ENCODE results near the gene MYO5B. TPM values are rescaled to one million over a fixed set of nuclear protein-coding genes. Genes with fewer than 3 reads are reported as not detected.

The MYO5B gene
- total RNA-seq, 8 experiments from 2014 or later = 0.61 to 5.9 (median 1.1) TPM

- no peak overlapping the region for H3K4me3 ChIP-seq
- peak in 1 of 8 experiments; percentile 35 for ATAC-seq (replicated peaks in 6 of 8)
- in situ Hi-C loops (cut with MboI; ENCODE audit: low pct_unique_long_range_greater_than_20kb in 2 of 9, low sequenced_read_pairs in 9 of 9, unreplicated experiment in 9 of 9) = no loop called here
- no peaks in the 10 kb centered on the region for H3K4me1 ChIP-seq (replicated peaks in 1 of 2)
- no peak overlapping the region for H3K27ac ChIP-seq
- 0 to 100% (median 54%) methylated on average over 1 to 2 of the region's 2 CpGs; no CpG with 5 or more reads in 2 of the 10 experiments for WGBS, 10 experiments
Observed at GRCh38 chr18:50181590-50181989, 13.4 kb downstream of the MYO5B start.

GRCh38 chr18:50179465-50179864 is 15.5 kb downstream of the MYO5B start:
- Histone ChIP-seq H3K27ac (no peak overlapping the region), H3K4me3 (no peak overlapping the region), H3K4me1 (replicated peaks in 1 of 2) (no peaks in the 10 kb centered on the region)
- WGBS, 10 experiments = 0 to 92% (median 65%) methylated on average over 1 to 2 of the region's 2 CpGs; no CpG with 5 or more reads in 6 of the 10 experiments
- in situ Hi-C loops (cut with MboI; ENCODE audit: low pct_unique_long_range_greater_than_20kb in 2 of 9, low sequenced_read_pairs in 9 of 9, unreplicated experiment in 9 of 9) = no loop called here
- ATAC-seq (replicated peaks in 6 of 8) = no peak

- H3K4me1 ChIP-seq (replicated peaks in 1 of 2) = no peaks in the 10 kb centered on the region
- WGBS, 10 experiments = 20 to 67% (median 43%) methylated on average over 1 to 3 of the region's 3 CpGs
- H3K27ac ChIP-seq = no peak overlapping the region
- in situ Hi-C loops (cut with MboI; ENCODE audit: low pct_unique_long_range_greater_than_20kb in 2 of 9, low sequenced_read_pairs in 9 of 9, unreplicated experiment in 9 of 9) = no loop called here
- ATAC-seq (replicated peaks in 6 of 8) = no peak
- no peak overlapping the region for H3K4me3 ChIP-seq
Observed at GRCh38 chr18:50177294-50177992, 17.5 kb downstream of the MYO5B start.

DNA sequence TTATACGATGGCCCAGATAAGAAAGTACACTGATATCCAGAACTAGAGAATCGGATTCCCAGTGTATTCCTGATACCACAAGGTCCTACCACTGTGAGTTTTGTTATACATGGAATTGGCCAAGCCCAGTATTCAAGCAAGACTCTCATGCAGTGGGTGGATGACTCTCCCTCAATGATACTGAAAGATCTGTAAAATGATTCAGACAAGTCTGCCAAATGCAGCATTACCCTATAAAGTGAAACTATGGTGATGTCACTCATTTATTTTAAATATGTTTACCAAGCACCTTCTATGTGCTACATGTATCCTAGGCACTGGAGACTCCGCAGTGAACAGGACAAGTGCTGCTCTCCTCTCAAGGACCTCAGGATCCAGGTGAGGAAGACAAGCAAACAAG is 22.6 kb downstream of the MYO5B start:
- Histone ChIP-seq H3K4me1 (replicated peaks in 1 of 2) (no peaks in the 10 kb centered on the region), H3K27ac (no peak overlapping the region), H3K4me3 (no peak overlapping the region)
- in situ Hi-C loops (cut with MboI; ENCODE audit: low pct_unique_long_range_greater_than_20kb in 2 of 9, low sequenced_read_pairs in 9 of 9, unreplicated experiment in 9 of 9) = no loop called here
- peak in 1 of 8 experiments; percentile 39 for ATAC-seq (replicated peaks in 6 of 8)
- 0 to 100% (median 77%) methylated on average over 1 to 3 of the region's 3 CpGs; no CpG with 5 or more reads in 2 of the 10 experiments for WGBS, 10 experiments

DNA sequence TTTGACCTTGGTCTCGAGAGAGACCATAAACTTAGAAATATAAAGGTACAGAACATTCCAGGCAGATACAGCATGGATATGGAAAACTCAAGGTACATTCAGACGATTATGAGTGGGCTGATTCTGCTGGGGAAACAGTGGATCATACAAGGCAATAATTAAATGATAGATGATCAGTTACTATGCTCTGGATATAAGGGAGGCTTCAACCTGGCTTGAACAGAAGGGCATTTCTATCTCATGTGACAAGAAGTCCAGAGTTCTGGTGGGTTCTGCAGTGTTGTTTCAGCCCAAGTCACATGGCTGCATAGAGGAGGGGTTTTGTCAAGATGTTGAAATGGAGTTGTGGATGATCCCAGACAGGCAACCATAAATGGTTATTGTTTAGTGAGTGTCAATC is 23.5 kb downstream of the MYO5B start:
- no peak overlapping the region for H3K4me3 ChIP-seq
- in situ Hi-C loops (cut with MboI; ENCODE audit: low pct_unique_long_range_greater_than_20kb in 2 of 9, low sequenced_read_pairs in 9 of 9, unreplicated experiment in 9 of 9) = no loop called here
- no peak overlapping the region for H3K27ac ChIP-seq
- ATAC-seq (replicated peaks in 6 of 8) = no peak
- whole genome bisulfite sequencing, 10 experiments = 14 to 71% (median 36%) methylated on average over 1 to 2 of the region's 2 CpGs; no CpG with 5 or more reads in 4 of the 10 experiments
- H3K4me1 ChIP-seq (replicated peaks in 1 of 2) = peaks cover 0 to 7% of the 10 kb centered on the region in 2 donors

GRCh38 chr18:50170004-50170403 is 24.9 kb downstream of the MYO5B start:
- in situ Hi-C loops (cut with MboI; ENCODE audit: low pct_unique_long_range_greater_than_20kb in 2 of 9, low sequenced_read_pairs in 9 of 9, unreplicated experiment in 9 of 9) = no loop called here
- ATAC-seq (replicated peaks in 6 of 8) = peak in 1 of 8 experiments; percentile 37
- WGBS, 10 experiments = 40 to 100% (median 86%) methylated on average over 1 to 5 of the region's 5 CpGs; no CpG with 5 or more reads in 3 of the 10 experiments
- Histone ChIP-seq H3K27ac (no peak overlapping the region), H3K4me3 (no peak overlapping the region), H3K4me1 (replicated peaks in 1 of 2) (peaks cover 0 to 7% of the 10 kb centered on the region in 2 donors)

DNA sequence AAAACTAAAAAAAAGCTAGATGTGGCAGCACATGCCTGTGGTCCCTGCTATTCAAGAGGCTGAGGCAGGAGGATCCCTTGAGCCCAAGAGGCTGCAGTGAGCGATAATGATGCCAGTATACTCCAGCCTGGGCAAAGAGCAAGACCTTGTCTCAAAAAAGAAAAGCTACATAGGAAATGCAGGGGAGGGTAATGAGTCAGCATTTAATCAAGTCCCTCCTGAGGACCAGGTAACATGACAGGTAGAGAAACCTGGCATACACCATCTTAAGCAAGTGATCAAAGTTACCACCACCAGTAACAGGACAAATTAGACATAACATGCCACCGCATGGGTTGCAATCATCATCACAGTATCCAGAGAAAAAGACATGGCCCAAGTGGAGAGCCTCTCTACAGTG is 25.8 kb downstream of the MYO5B start:
- in situ Hi-C loops (cut with MboI; ENCODE audit: low pct_unique_long_range_greater_than_20kb in 2 of 9, low sequenced_read_pairs in 9 of 9, unreplicated experiment in 9 of 9) = no loop called here
- 52 to 100% (median 94%) methylated on average over 1 to 2 of the region's 2 CpGs; no CpG with 5 or more reads in 6 of the 10 experiments for WGBS, 10 experiments

GRCh38 chr18:50167966-50168365 is 27.0 kb downstream of the MYO5B start:
- Histone ChIP-seq H3K4me3 (no peak overlapping the region), H3K27ac (no peak overlapping the region), H3K4me1 (replicated peaks in 1 of 2) (peaks cover 0 to 7% of the 10 kb centered on the region in 2 donors)
- in situ Hi-C loops (cut with MboI; ENCODE audit: low pct_unique_long_range_greater_than_20kb in 2 of 9, low sequenced_read_pairs in 9 of 9, unreplicated experiment in 9 of 9) = no loop called here
- 20 to 80% (median 46%) methylated on average over 1 to 2 of the region's 2 CpGs; no CpG with 5 or more reads in 4 of the 10 experiments for WGBS, 10 experiments
- no peak for ATAC-seq (replicated peaks in 6 of 8)

More for the DNA sequence above, 25.8 kb downstream of the MYO5B start:
- Histone ChIP-seq H3K27ac (no peak overlapping the region), H3K4me1 (replicated peaks in 1 of 2) (peaks cover 0 to 7% of the 10 kb centered on the region in 2 donors), H3K4me3 (no peak overlapping the region)
- no peak for ATAC-seq (replicated peaks in 6 of 8)

DNA sequence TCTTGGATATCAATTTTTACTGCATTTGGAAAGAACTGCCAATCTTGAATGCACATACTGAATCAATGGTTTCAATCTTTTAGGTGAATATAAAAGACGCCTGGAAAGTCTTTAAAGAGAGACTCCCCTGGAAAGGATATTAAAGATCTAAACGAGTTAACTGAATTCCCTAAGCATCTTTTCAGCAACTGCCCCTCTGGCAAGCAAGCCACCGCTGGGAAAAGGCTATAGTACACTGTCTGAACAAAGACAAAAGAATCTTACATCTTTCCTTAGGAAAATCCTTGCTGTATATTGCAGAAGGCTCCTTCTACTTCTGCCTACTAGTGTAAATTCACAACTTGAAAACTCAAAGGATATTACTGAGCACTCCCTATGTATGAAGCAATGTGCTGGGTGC is 28.0 kb downstream of the MYO5B start:
- Histone ChIP-seq H3K27ac (no peak overlapping the region), H3K4me3 (no peak overlapping the region), H3K4me1 (replicated peaks in 1 of 2) (peaks cover 2 to 10% of the 10 kb centered on the region in 2 donors)
- ATAC-seq (replicated peaks in 6 of 8) = no peak
- in situ Hi-C loops (cut with MboI; ENCODE audit: low pct_unique_long_range_greater_than_20kb in 2 of 9, low sequenced_read_pairs in 9 of 9, unreplicated experiment in 9 of 9) = no loop called here
- WGBS, 10 experiments = 14 to 82% (median 42%) methylated on average over 1 to 3 of the region's 3 CpGs; no CpG with 5 or more reads in 1 of the 10 experiments

DNA sequence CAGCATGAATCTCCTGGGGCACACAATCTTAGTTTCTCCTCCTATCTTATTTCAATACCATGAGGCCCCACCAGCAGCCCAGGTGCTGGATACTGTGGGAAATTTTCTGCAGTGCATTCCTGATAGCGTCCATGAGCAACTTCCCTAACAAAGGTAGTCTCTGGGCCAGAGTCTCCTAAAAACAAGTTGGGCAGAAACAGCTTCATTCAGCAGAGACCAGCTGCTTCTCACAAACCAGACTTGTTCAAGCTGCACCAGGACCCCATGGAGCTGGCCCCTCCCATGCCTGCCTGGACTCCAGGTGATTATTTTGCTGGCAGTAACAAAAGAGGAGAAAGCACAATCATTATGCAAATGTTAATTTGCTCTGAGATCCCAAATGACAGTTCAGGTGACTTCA is 31.4 kb downstream of the MYO5B start:
- no peak overlapping the region for H3K27ac ChIP-seq
- H3K4me3 ChIP-seq = no peak overlapping the region
- ATAC-seq (replicated peaks in 6 of 8) = no peak
- peaks cover 2 to 10% of the 10 kb centered on the region in 2 donors for H3K4me1 ChIP-seq (replicated peaks in 1 of 2)
- in situ Hi-C loops (cut with MboI; ENCODE audit: low pct_unique_long_range_greater_than_20kb in 2 of 9, low sequenced_read_pairs in 9 of 9, unreplicated experiment in 9 of 9) = no loop called here
- WGBS, 10 experiments = 17 to 80% (median 71%) methylated on average over 1 of the region's 1 CpG; no CpG with 5 or more reads in 7 of the 10 experiments

GRCh38 chr18:50162486-50163304 is 32.3 kb downstream of the MYO5B start:
- in situ Hi-C loops (cut with MboI; ENCODE audit: low pct_unique_long_range_greater_than_20kb in 2 of 9, low sequenced_read_pairs in 9 of 9, unreplicated experiment in 9 of 9) = no loop called here
- ATAC-seq (replicated peaks in 6 of 8) = peak in 5 of 8 experiments; percentile 38 to 65 (median 64)
- Histone ChIP-seq H3K4me3 (no peak overlapping the region), H3K27ac (no peak overlapping the region), H3K4me1 (replicated peaks in 1 of 2) (peaks cover 2 to 10% of the 10 kb centered on the region in 2 donors)
- WGBS, 10 experiments = 0 to 80% (median 55%) methylated on average over 1 to 7 of the region's 9 CpGs; no CpG with 5 or more reads in 1 of the 10 experiments

DNA sequence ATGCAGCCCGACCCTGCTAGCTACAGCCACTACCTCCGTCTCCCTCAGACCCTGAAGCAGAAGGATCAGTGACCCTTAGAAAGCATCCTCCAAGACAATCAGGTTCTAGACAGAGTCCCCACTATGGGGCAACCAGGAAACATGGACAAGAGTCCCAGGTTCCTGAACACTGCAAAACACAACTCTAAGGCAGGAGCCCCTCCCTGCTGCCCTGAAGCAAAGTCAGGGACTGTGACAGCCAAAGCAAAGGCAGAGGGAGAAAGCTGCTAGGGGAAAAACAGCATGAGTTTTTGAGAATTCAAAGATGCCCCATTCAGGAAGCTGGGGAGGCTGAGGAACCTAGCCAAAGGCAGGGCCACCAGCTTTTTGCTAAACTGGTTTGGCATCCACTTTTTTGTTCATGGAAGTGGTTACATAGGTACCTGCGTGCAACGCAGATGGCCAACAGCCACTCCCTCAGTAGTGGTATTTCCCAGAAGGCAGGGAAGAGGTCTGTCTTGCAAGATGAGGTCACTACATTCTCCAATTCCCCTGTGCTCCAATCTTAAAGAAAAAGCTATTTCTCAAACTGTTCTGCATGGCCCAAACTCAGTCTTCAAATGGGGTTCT is 33.2 kb downstream of the MYO5B start:
- Histone ChIP-seq H3K4me1 (replicated peaks in 1 of 2) (peaks cover 2 to 6% of the 10 kb centered on the region in 2 donors), H3K4me3 (no peak overlapping the region), H3K27ac (no peak overlapping the region)
- WGBS, 10 experiments = 0 to 100% (median 94%) methylated on average over 1 to 4 of the region's 4 CpGs; no CpG with 5 or more reads in 4 of the 10 experiments
- in situ Hi-C loops (cut with MboI; ENCODE audit: low pct_unique_long_range_greater_than_20kb in 2 of 9, low sequenced_read_pairs in 9 of 9, unreplicated experiment in 9 of 9) = no loop called here
- peak in 2 of 8 experiments; percentile 83 to 91 for ATAC-seq (replicated peaks in 6 of 8)

- no peak for ATAC-seq (replicated peaks in 6 of 8)
- H3K4me3 ChIP-seq = no peak overlapping the region
- H3K27ac ChIP-seq = no peak overlapping the region
- 0 to 97% (median 83%) methylated on average over 1 to 4 of the region's 10 CpGs; no CpG with 5 or more reads in 5 of the 10 experiments for WGBS, 10 experiments
- in situ Hi-C loops (cut with MboI; ENCODE audit: low pct_unique_long_range_greater_than_20kb in 2 of 9, low sequenced_read_pairs in 9 of 9, unreplicated experiment in 9 of 9) = no loop called here
- H3K4me1 ChIP-seq (replicated peaks in 1 of 2) = peaks cover 2 to 3% of the 10 kb centered on the region in 2 donors
Observed at GRCh38 chr18:50159654-50160046, 35.3 kb downstream of the MYO5B start.
